Measurements from ENCODE around the gene DNAJB5. TPM values are rescaled to one million over a fixed set of nuclear protein-coding genes. Genes with fewer than 3 reads are reported as not detected.

Gene DNAJB5
- total RNA-seq, 4 donors from 2014 or later = 4.5 to 11.2 (median 9.0) TPM

- Histone ChIP-seq H3K4me3 (peak overlapping the region; percentile 59 to 96 (median 73)), H3K27me3 (no peaks in the 10 kb centered on the region), H3K27ac (peak overlapping the region; percentile 82 to 98 (median 94)), H3K4me1 (peaks cover 0 to 60% (median 43%) of the 10 kb centered on the region in 4 donors), H3K36me3 (no peaks in the 10 kb centered on the region), H3K9me3 (no peaks in the 10 kb centered on the region)
- peak in 1 of 2 donors; percentile 32 for DNase-seq (ENCODE audit: low spot score in 2 of 2)
- 7 to 9% methylated on average over 19 to 38 of the region's 39 CpGs for WGBS, 2 donors
- TF ChIP-seq EP300 (IDR thresholded peaks at IDR 0.05) (no peak), CTCF (IDR thresholded peaks at IDR 0.05) (no peak), POLR2A (IDR thresholded peaks at IDR 0.05) (no peak)
Measured at GRCh38 chr9:34989946-34990635, 546 bp downstream of the DNAJB5 start.

- TF ChIP-seq POLR2A (IDR thresholded peaks at IDR 0.05) = no peak
- TF ChIP-seq EP300 (IDR thresholded peaks at IDR 0.05) = no peak
- TF ChIP-seq CTCF (IDR thresholded peaks at IDR 0.05) = no peak
- Histone ChIP-seq H3K4me3 (peak overlapping the region in 2 of 4 donors; percentile 71 to 96), H3K36me3 (peaks cover 0 to 6% (median 0%) of the 10 kb centered on the region in 3 donors), H3K4me1 (peaks cover 0 to 68% (median 46%) of the 10 kb centered on the region in 4 donors), H3K27me3 (no peaks in the 10 kb centered on the region), H3K9me3 (no peaks in the 10 kb centered on the region), H3K27ac (peak overlapping the region; percentile 69 to 98 (median 90))
- DNase-seq (ENCODE audit: low spot score in 2 of 2) = no peak
- 56 to 64% methylated on average over 7 of the region's 7 CpGs for WGBS, 2 donors
Measured at GRCh38 chr9:34990908-34991606, 1.5 kb downstream of the DNAJB5 start.

GRCh38 chr9:34991607-34992375 lies 2.2 kb downstream of the DNAJB5 start:
- no peak for DNase-seq (ENCODE audit: low spot score in 2 of 2)
- H3K4me1 ChIP-seq = peaks cover 0 to 68% (median 46%) of the 10 kb centered on the region in 4 donors

GRCh38 chr9:34992376-34992951 lies 2.9 kb downstream of the DNAJB5 start:
- DNase-seq (ENCODE audit: low spot score in 2 of 2) = no peak
- WGBS, 2 donors = 44 to 51% methylated on average over 8 to 15 of the region's 16 CpGs
- peak in 1 of 2 donors; percentile 33 for TF ChIP-seq EP300 (IDR thresholded peaks at IDR 0.05)
- TF ChIP-seq CTCF (IDR thresholded peaks at IDR 0.05) = no peak
- H3K27me3 ChIP-seq = no peaks in the 10 kb centered on the region
- peak overlapping the region; percentile 60 to 98 (median 84) for H3K27ac ChIP-seq
- H3K9me3 ChIP-seq = no peaks in the 10 kb centered on the region
- peaks cover 0 to 20% (median 0%) of the 10 kb centered on the region in 3 donors for H3K36me3 ChIP-seq
- H3K4me1 ChIP-seq = peaks cover 0 to 68% (median 46%) of the 10 kb centered on the region in 4 donors
- no peak overlapping the region for H3K4me3 ChIP-seq

More at GRCh38 chr9:34991607-34992375, 2.2 kb downstream of the DNAJB5 start:
- TF ChIP-seq CTCF (IDR thresholded peaks at IDR 0.05) (no peak), EP300 (IDR thresholded peaks at IDR 0.05) (no peak)
- H3K4me3 ChIP-seq = no peak overlapping the region
- no peaks in the 10 kb centered on the region for H3K9me3 ChIP-seq
- 64 to 83% methylated on average over 11 to 15 of the region's 15 CpGs for WGBS, 2 donors
- H3K27me3 ChIP-seq = no peaks in the 10 kb centered on the region
- peak overlapping the region; percentile 60 to 98 (median 84) for H3K27ac ChIP-seq
- H3K36me3 ChIP-seq = peaks cover 0 to 14% (median 0%) of the 10 kb centered on the region in 3 donors
